CD4-positive, alpha-beta T cell treated with Interleukin-15 for 4 hours (primary cell): Measurements from ENCODE around the gene PRSS57.
"Not testable (repeated sequence)": the region's sequence is repeated elsewhere in the genome, so short reads cannot be mapped to it uniquely, and the experiment has no call there.

ENCODE experiments used
- DNase-seq: peaks from one replicate; pipeline ENCODE4 v3.0.0-alpha.2; 2020; ENCODE audit warnings: low spot score

PRSS57 gene

GRCh38 chr19:695352-695949, at the start of gene PRSS57:
Gene PRSS57 (minus strand): TSS chr19:695452. CDS start chr19:695430, 22 bp downstream.
- DNase-seq, result no peak

GRCh38 chr19:743168-743687, 48.0 kb upstream of the PRSS57 start:
- DNase-seq, result no peak

DNA sequence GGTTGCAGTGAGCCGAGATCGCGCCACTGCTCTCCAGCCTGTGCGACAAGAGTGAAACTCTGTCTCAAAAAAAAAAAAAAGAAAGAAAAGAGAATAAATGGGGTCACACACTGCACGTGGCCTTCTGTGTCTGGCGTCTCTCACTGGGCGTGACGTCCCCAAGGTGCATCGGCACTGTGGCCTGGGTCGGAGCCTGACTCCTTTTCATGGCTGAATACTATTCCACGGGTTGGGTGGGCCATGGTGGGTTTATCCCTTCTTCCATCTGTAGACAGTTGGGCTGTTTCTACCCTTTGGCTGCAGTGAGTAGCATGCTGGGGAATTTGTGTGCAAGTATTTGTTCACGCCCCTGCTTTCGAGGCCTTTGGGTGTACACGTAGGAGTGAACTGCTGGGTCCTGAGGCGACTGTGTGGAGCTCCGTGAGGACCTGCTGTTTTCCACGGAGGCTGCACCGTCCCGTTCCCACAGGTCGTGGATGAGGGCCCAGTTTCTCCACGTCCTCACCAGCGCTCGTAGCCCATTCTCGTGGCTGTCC, 47.4 kb upstream of the PRSS57 start:
- DNase-seq, result no peak

DNA sequence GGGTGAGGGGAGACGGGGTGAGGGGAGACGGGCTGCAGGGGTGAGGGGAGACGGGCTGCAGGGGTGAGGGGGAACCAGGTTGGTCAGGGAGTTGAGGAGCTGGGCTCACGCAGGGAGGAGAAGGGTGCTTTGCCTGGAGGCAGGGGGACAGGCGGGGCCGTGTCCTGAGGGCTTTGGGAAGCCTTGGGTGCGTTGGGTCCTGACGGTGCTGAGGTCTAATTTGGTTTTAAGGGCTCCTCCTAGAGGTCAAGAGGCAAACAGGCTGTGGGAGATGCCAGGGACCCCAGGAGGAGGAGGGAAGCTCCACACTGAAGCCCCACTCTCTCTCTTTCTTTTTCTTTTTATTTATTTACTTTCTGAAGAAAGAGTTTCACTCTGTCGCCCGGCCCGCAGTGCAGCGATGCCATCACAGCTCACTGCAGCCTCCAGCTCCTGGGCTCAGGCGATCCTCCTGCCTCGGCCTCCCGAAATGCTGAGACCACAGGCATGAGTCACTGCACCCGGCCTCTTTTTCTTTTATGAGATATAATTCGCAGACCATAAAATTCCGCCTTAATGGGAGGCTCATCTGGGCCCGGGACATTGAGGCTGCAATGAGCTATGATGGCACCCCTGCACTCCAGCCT, 46.4 kb upstream of the PRSS57 start:
- no peak for DNase-seq

DNA sequence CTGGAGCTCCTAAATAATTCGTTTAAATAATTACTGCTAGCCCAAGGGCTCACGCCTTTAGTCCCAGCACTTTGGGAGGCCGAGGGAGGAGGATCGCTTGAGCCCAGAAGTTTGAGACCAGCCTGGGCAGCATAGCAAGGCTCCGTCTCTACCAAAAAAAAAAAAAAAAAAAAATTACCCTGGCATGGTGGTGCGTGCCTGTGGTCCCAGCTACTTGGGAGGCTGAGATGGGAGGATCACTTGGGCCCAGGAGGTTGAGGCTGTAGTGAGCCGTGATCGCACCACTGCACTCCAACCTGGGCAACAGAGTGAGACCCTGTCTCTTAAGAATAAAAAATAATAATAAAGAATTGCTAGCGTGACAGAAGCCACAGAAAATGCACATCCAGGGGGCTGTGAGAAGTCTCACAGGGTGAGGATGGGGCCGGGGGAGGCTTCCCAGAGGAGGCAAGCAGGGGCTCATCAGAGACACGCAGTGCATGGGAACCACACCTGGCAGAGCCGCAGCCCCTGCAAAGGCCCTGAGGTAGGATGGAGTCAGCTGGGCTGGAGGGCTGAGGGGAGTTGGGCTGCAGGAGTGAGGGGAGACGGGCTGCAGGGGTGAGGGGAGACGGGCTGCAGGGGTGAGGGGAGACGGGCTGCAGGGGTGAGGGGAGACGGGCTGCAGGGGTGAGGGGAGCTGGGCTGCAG, 45.7 kb upstream of the PRSS57 start:
- DNase-seq, result not testable (repeated sequence)

GRCh38 chr19:739998-740715, 44.9 kb upstream of the PRSS57 start:
- DNase-seq, result no peak

- no peak for DNase-seq
Observed at GRCh38 chr19:738509-739128, 43.4 kb upstream of the PRSS57 start.

GRCh38 chr19:737591-738093, 42.4 kb upstream of the PRSS57 start:
- peak; percentile 54 for DNase-seq

DNA sequence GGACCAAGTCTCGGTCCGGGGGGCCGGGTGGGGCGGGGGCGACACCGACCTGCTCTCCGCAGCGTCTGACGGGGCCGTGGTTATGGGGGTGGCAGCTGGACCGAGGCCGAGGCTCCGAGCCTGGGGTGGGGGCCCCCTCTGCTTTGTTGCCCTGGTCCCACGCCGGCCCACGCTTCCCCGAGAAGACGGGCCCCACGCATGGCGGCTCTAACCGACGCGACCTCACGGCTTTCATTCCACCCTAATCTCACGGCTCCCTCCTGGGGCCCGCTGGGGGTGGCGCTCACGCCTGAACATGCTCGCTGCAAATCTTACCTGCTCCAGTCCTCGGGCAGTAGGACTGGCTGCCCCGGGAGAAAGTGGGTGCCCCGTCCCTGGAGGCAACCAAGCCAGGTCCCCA, 40.9 kb upstream of the PRSS57 start:
- no peak for DNase-seq

GRCh38 chr19:734716-735115, 39.5 kb upstream of the PRSS57 start:
- no peak for DNase-seq

- no peak for DNase-seq
Observed at GRCh38 chr19:732148-733069, 37.2 kb upstream of the PRSS57 start.

DNA sequence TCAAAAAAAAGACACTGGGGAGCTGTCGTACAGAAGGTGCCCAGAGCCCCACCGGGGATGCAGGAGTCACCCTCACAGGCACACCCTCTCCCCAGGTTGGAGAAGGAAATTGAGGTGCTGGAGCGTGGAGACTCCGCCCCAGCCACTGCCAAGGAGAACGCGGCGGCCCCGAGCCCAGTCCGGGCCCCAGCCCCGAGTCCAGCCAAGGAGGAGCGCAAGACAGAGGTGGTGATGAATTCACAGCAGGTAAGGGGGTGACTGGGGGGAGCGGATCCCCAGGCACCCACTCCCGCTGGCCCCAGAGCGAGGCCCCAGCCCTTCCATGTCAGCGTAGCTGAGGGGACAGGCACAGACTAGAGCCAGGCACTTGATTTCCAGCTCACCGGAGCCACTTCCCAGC, 35.7 kb upstream of the PRSS57 start:
- DNase-seq, result no peak

DNA sequence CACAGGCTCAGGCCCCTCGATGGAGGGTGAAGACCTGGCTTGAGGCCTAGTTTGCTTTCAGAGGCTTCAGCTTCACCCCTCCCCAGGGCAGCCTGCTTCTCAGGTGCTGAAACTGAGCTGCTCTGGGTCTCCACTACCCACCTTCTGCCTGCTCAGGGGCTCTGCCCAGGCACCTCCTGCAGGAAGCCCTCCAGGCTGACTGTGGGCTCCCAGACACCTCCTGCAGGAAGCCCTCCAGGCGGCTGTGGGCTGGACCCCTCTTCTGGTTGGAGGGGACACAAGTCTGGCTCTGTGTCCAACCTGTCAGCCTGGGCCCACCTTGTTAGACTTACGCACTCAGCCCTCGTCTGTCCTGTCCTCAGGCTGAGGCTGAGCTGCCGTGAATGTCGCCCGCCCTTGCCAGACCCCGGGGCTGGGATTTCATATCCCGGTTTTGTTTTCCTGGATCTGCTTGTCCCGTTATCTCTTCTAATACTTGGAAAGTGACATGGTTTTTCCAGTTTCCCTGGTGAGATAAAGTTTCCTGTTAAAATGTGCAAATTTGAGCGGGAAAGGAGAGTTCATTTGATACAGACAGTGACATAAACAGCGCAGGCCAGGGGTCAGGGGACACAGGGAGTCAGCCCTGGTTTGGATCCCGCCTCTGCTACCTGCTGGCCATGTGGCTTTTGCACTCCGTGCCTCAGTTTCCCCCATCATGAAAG, 34.9 kb upstream of the PRSS57 start:
- no peak for DNase-seq

- DNase-seq, result not testable (repeated sequence)
Observed at GRCh38 chr19:729564-729963, 34.3 kb upstream of the PRSS57 start.

- DNase-seq, result no peak
Observed at GRCh38 chr19:728011-728410, 32.8 kb upstream of the PRSS57 start.

- no peak for DNase-seq
Observed at GRCh38 chr19:726993-727956, 32.0 kb upstream of the PRSS57 start.

DNA sequence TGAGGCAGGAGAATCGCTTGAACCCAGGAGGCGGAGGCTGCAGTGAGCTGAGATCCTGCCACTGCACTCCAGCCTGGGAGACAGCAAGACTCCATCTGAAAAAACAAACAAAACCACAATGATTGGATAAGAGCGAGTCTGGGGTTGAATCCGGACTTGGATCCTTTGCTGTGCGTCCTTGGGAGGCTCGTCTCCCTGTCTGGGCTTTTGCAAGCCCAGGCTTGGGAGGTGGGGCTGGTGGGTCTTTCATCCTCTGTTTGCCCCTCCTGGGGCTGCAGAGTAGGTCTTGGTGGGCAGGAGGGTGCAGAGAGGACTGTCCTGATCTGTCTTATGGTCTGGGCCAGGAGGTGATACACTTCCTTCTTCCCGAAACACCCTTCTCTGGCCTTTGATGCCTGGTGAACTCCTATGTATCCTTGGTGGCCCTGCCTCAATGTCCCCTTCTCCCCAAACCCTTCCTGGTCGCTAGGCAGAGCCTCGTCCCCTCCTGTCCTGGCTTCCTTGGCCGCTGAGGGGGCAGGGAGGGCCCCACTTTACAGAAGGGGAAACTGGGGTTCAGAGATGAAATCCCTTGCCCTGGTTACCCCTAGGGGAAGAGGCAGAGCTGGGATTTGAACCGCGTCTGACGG, 30.3 kb upstream of the PRSS57 start:
- no peak for DNase-seq

DNA sequence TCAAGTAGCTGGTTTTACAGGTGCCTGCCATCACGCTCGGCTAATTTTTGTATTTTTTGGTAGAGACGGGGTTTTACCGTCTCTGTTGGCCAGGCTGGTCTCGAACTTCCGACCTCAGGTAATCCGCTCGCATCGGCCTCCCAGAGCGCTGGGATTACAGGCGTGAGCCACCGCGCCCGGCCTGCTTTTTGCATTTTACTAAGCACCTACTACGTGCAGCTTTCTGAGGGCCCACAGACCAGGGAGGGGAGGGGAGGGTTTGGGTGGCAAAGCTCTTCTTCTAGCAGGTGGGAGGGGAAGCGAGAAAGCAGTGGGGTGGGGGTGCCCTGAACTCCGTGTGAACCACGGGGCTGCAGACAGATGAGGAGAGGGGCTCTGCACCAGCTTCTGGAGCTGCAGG, 28.5 kb upstream of the PRSS57 start:
- no peak for DNase-seq
